Heart right ventricle (tissue), 16 donors: ENCODE measurements around the gene KREMEN1. TPM values are rescaled to one million over a fixed set of nuclear protein-coding genes. Genes with fewer than 3 reads are reported as not detected.

Experiments
- ATAC-seq, 8 donors: fragments of 200-7000 bp; cut with Tn5 transposase; one replicate each; pipeline ENCODE4 v1.9.1; 2020; ENCODE audit warnings: mild to moderate bottlenecking in 8 of 8, moderate library complexity in 8 of 8, moderate number of reproducible peaks in 1 of 8
- DNase-seq, 2 donors: peaks; one replicate each; pipeline ENCODE4 v3.0.0-alpha.2; 2020
- H3K27ac ChIP-seq, 10 donors: fragments of 200-600 bp; sonication (generic) in 2 of 10; one replicate each; pipeline versions ENCODE4 v1.5.0 to v1.8.0; 2020 to 2022; ENCODE audit warnings: mild to moderate bottlenecking in 3 of 10
- H3K27me3 ChIP-seq, 7 donors: fragments of 200-600 bp; one replicate each; pipeline ENCODE4 v1.8.0; 2021 to 2022; ENCODE audit warnings: mild to moderate bottlenecking in 2 of 7
- H3K36me3 ChIP-seq, 9 donors: fragments of 200-600 bp; sonication (generic) in 1 of 9; one replicate each; pipeline versions ENCODE4 v1.5.0 to v1.8.0; 2020 to 2022; ENCODE audit warnings: mild to moderate bottlenecking in 2 of 9
- H3K4me1 ChIP-seq, 9 donors: fragments of 200-600 bp; sonication (generic) in 1 of 9; one replicate each; pipeline versions ENCODE4 v1.5.0 to v1.8.0; 2020 to 2022; ENCODE audit warnings: mild to moderate bottlenecking in 4 of 9
- H3K4me3 ChIP-seq, 10 donors: fragments of 200-600 bp; sonication (generic) in 2 of 10; one replicate each; pipeline versions ENCODE4 v1.5.0 to v1.8.0; 2020 to 2022; ENCODE audit warnings: mild to moderate bottlenecking in 7 of 10, moderate library complexity in 2 of 10
- H3K9me3 ChIP-seq, 11 donors: fragments of 200-600 bp in 10 of 11; sonication (generic) in 2 of 11; one replicate each; pipeline versions ENCODE4 v1.5.0 to v1.8.0; 2013 to 2022; ENCODE audit warnings: mild to moderate bottlenecking in 2 of 11, control low read depth in 1 of 11, moderate library complexity in 1 of 11
- whole genome bisulfite sequencing, 2 donors: extraction: QIAGEN DNeasy Blood & Tissue Kit; methylation state at CpG; one replicate each; pipeline ENCODE4 v1.1.7; 2013; ENCODE audit warnings: inconsistent platforms in 1 of 2; 5-methylcytosine and 5-hydroxymethylcytosine counted together
- intact Hi-C, 10 donors: fragments of 100-400 bp; cut with DNase I; formaldehyde crosslinking; loops; one replicate each; pipeline versions ENCODE4 v1.11.1 to v1.14.2; 2022
- polyA plus RNA-seq, 2 donors: library from polyadenylated mRNA; stranded (reverse); fragments of 200-250 nt; gene quantifications; one replicate each; pipeline ENCODE4 v1.2.3, GENCODE V29; 2013
- total RNA-seq, 10 donors: library from RNA; stranded (reverse); fragmentation: NEBNext Ultra II Directional in 3 of 10; extraction: Animal tissue kit (Norgen Biotek cat#: 25700) in 3 of 10; gene quantifications; one replicate each; pipeline versions ENCODE4 v1.2.1 to v1.2.4, GENCODE V29; 2021 to 2023
- TF ChIP-seq, protein P1 (sequence below), 9 donors: fragments of 200-600 bp; sonication (generic) in 2 of 9; IDR thresholded peaks; one replicate each; pipeline versions ENCODE4 v1.5.0 to v1.8.0; 2021 to 2022; ENCODE audit warnings: antibody characterized with exemption in 9 of 9, mild to moderate bottlenecking in 5 of 9, moderate library complexity in 1 of 9
- donor health status: Arrhythmogenic right ventricular cardiomyopathy.
- donor health status: ischemic (EF 13 %, LVEDD 7.1; RV severe dilation, severe dysfunction).
- donor health status: healthy with polysubstance abuse.
- donor health status: DM: no; HTN: yes; CAD: no.
- donor health status: DM: no; HTN: no; CAD: no.
- donor health status: ischemic (EF 25% LVEDD 6.9; RV normal size, moderate dysfunction).
- donor health status: ischemic (EF 25% LVEDD 5.7; RV mildly dilated, moderate dysfunction).
- donor health status: healthy.
- donor health status: DM: yes; HTN: yes; CAD: no.
- donor health status: Ischemic cardiomyopathy.
- donor health status: ischemic (EF 35%, LVEDD 5.7; RV mildly dilated, moderate dysfunction).
- donor health status: nonischemic (EF 11% LVEDD 7.7; RV severe dilation, severe dysfunction).
- donor health status: DM: yes; HTN: yes; CAD: no.
- donor health status: PGD.
- donor health status: ischemic (EF 29% LVEDD 5.4; RV normal size, mild dysfunction).
- donor health status: nonischemic (EF 23%, LVEDD 6.1; RV moderate dilation, normal function).

The KREMEN1 gene
- total and polyA plus RNA-seq, 12 donors: 7.4 to 46.3 (median 36.5) TPM

- 76 to 77% methylated on average over 2 of the region's 2 CpGs for WGBS, 2 donors
- DNase-seq (no peak), ATAC-seq (no peak)
- TF ChIP-seq, protein P1, sequence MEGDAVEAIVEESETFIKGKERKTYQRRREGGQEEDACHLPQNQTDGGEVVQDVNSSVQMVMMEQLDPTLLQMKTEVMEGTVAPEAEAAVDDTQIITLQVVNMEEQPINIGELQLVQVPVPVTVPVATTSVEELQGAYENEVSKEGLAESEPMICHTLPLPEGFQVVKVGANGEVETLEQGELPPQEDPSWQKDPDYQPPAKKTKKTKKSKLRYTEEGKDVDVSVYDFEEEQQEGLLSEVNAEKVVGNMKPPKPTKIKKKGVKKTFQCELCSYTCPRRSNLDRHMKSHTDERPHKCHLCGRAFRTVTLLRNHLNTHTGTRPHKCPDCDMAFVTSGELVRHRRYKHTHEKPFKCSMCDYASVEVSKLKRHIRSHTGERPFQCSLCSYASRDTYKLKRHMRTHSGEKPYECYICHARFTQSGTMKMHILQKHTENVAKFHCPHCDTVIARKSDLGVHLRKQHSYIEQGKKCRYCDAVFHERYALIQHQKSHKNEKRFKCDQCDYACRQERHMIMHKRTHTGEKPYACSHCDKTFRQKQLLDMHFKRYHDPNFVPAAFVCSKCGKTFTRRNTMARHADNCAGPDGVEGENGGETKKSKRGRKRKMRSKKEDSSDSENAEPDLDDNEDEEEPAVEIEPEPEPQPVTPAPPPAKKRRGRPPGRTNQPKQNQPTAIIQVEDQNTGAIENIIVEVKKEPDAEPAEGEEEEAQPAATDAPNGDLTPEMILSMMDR (IDR thresholded peaks at IDR 0.05): no peak
- no peaks in the 10 kb centered on the region for H3K9me3 ChIP-seq
- H3K4me3 ChIP-seq: no peak within 1 kb of the TSS
- H3K27me3 ChIP-seq: peaks cover 0 to 13% (median 0%) of the 10 kb centered on the region in 7 donors
- H3K4me1 ChIP-seq: no peaks in the 10 kb centered on the region
- intact Hi-C loops: loop anchor here in 1 of 10 donors (10.0 kb wide), 1 partner anchor 93 kb away; no protein-coding TSS in a partner anchor
- H3K36me3 ChIP-seq: no peaks in the 10 kb centered on the region
- no peak within 1 kb of the TSS for H3K27ac ChIP-seq
These were observed 11.1 kb upstream of the KREMEN1 start, which contains the start of gene C22orf31 for GRCh38 chr22:29061773-29062172. Gene C22orf31 (minus strand): TSS chr22:29061831. CDS start chr22:29061792, 39 bp downstream.

GRCh38 chr22:29062286-29062821 is 10.5 kb upstream of the KREMEN1 start:
- intact Hi-C loops: loop anchor here in 1 of 10 donors (10.0 kb wide), 1 partner anchor 92 kb away; no protein-coding TSS in a partner anchor
- no peak overlapping the region for H3K27ac ChIP-seq
- no peak overlapping the region for H3K4me3 ChIP-seq
- no peaks in the 10 kb centered on the region for H3K9me3 ChIP-seq
- peaks cover 0 to 19% (median 0%) of the 10 kb centered on the region in 7 donors for H3K27me3 ChIP-seq
- no peaks in the 10 kb centered on the region for H3K36me3 ChIP-seq
- no peaks in the 10 kb centered on the region for H3K4me1 ChIP-seq
- WGBS, 2 donors: 55 to 68% methylated on average over 8 of the region's 8 CpGs
- peak in 3 of 8 donors; percentile 14 to 47 (median 35) for ATAC-seq
- DNase-seq: no peak
- TF ChIP-seq, protein P1 (IDR thresholded peaks at IDR 0.05): no peak

- ATAC-seq: no peak
- no peak overlapping the region for H3K4me3 ChIP-seq
- WGBS, 2 donors: 32 to 34% methylated on average over 7 of the region's 7 CpGs
- no peak overlapping the region for H3K27ac ChIP-seq
- intact Hi-C loops: loop anchor here in 1 of 10 donors (10.0 kb wide), 1 partner anchor 89 kb away; no protein-coding TSS in a partner anchor
- peaks cover 0 to 39% (median 0%) of the 10 kb centered on the region in 7 donors for H3K27me3 ChIP-seq
- H3K9me3 ChIP-seq: no peaks in the 10 kb centered on the region
- H3K36me3 ChIP-seq: no peaks in the 10 kb centered on the region
- TF ChIP-seq, protein P1 (IDR thresholded peaks at IDR 0.05): no peak
- DNase-seq: no peak
- peaks cover 0 to 9% (median 0%) of the 10 kb centered on the region in 9 donors for H3K4me1 ChIP-seq
These were observed 7.2 kb upstream of the KREMEN1 start for GRCh38 chr22:29065468-29066190.

DNA sequence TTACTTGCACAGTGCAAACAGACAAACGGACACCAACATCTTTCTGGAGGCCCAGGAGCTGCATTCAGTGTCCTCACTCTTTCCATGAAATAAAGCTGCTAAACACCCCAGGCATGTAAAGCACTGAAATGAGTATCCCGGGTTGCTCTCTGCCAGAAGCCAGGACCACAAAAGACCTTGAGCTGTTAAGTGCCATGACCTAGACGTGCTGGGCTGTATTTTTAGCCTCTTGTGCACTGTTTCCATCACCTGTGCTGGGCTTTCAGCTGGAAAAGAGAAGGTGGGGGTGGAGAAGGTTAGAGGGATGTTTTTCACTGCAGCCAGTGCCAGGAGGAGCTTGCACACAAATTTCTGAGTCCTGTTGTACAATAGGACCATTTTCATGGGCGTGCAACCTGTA is 3.4 kb upstream of the KREMEN1 start:
- Histone ChIP-seq H3K27ac (no peak overlapping the region), H3K36me3 (no peaks in the 10 kb centered on the region), H3K4me1 (peaks cover 4 to 39% (median 28%) of the 10 kb centered on the region in 9 donors), H3K9me3 (no peaks in the 10 kb centered on the region), H3K4me3 (no peak overlapping the region), H3K27me3 (peaks cover 0 to 63% (median 0%) of the 10 kb centered on the region in 7 donors)
- TF ChIP-seq, protein P1 (IDR thresholded peaks at IDR 0.05): no peak
- intact Hi-C loops: loop anchor here in 1 of 10 donors (10.0 kb wide), 1 partner anchor 85 kb away; no protein-coding TSS in a partner anchor
- DNase-seq: no peak
- 69 to 75% methylated on average over 4 of the region's 4 CpGs for WGBS, 2 donors
- peak in 1 of 8 donors; percentile 20 for ATAC-seq
